Measurements from ENCODE around the gene CFAP299. TPM values are rescaled to one million over a fixed set of nuclear protein-coding genes. Genes with fewer than 3 reads are reported as not detected.

Gene CFAP299
- total and polyA plus RNA-seq, 2 donors (not counting 3 experiments of a cell fraction or from before 2014, with no cell fraction given): not detected

GRCh38 chr4:80614319-80614718 is 278.8 kb downstream of the CFAP299 start:
- dilution Hi-C loops (cut with MboI; ENCODE audit: extremely low pct_ligation_motif_present, low sequenced_read_pairs): no loop called here
- no peaks in the 10 kb centered on the region for H3K4me1 ChIP-seq (ENCODE audit: control insufficient read depth, extremely low read depth, insufficient read depth, low read length)
- CTCF ChIA-PET: no interaction called here

More at GRCh38 chr4:80614319-80614718, 278.8 kb downstream of the CFAP299 start:
- TF ChIP-seq MAX (IDR thresholded peaks at IDR 0.05; ENCODE audit: insufficient read depth, insufficient read length) (no peak), GATA2 (IDR thresholded peaks at IDR 0.05; ENCODE audit: insufficient read depth, insufficient read length, low read depth, low read length) (no peak), POLR2AphosphoS5 (IDR thresholded peaks at IDR 0.05; ENCODE audit: insufficient read depth, low read depth, low read length) (no peak), MYC (IDR thresholded peaks at IDR 0.05; ENCODE audit: low read depth, low read length) (no peak), CTCF (IDR thresholded peaks at IDR 0.05; ENCODE audit: extremely low read depth in 1 of 2, insufficient read depth in 1 of 2, low read depth in 1 of 2, low read length in 2 of 2) (no peak), JUN (IDR thresholded peaks at IDR 0.05; ENCODE audit: borderline replicate concordance, insufficient read depth, insufficient read length, low read depth) (no peak)
- Histone ChIP-seq H3K4me3 (replicated peaks in 1 of 3; ENCODE audit: insufficient read depth in 1 of 3, low read depth in 1 of 3, low read length in 3 of 3) (no peak overlapping the region), H3K9me1 (replicated peaks; ENCODE audit: control insufficient read depth, extremely low read depth, insufficient read depth, low read length) (no peaks in the 10 kb centered on the region), H3K36me3 (ENCODE audit: control insufficient read depth in 2 of 2, extremely low read depth in 1 of 2, insufficient read depth in 2 of 2, low read length in 2 of 2) (no peaks in the 10 kb centered on the region), H4K20me1 (replicated peaks; ENCODE audit: control insufficient read depth, extremely low read depth, insufficient read depth, low read length) (no peaks in the 10 kb centered on the region), H3K4me2 (ENCODE audit: insufficient read depth, low read length) (no peak overlapping the region), H3K9ac (replicated peaks; ENCODE audit: extremely low read depth, insufficient read depth, low read length) (no peak overlapping the region), H2AFZ (ENCODE audit: low read depth, low read length) (no peak overlapping the region), H3K27ac (ENCODE audit: insufficient read depth, low read depth, low read length) (no peak overlapping the region), H3K27me3 (ENCODE audit: control insufficient read depth in 2 of 2, insufficient read depth in 2 of 2, low read length in 2 of 2) (no peaks in the 10 kb centered on the region), H3K9me3 (replicated peaks; ENCODE audit: control insufficient read depth, insufficient read depth, low read length) (no peaks in the 10 kb centered on the region), H3K79me2 (ENCODE audit: control insufficient read depth, insufficient read depth, low read length) (no peaks in the 10 kb centered on the region)
- no TSS peak for BruUV-seq (replicated peaks)
- POLR2A ChIA-PET: no interaction called here
- FAIRE-seq (no peak), DNase-seq (ENCODE audit: low read depth, low spot score) (no peak)
- intact Hi-C loops (cut with micrococcal nuclease): no loop called here

Data from endothelial cell of umbilical vein (primary cell).